ENCODE measurements around the gene IL18R1.

DNA sequence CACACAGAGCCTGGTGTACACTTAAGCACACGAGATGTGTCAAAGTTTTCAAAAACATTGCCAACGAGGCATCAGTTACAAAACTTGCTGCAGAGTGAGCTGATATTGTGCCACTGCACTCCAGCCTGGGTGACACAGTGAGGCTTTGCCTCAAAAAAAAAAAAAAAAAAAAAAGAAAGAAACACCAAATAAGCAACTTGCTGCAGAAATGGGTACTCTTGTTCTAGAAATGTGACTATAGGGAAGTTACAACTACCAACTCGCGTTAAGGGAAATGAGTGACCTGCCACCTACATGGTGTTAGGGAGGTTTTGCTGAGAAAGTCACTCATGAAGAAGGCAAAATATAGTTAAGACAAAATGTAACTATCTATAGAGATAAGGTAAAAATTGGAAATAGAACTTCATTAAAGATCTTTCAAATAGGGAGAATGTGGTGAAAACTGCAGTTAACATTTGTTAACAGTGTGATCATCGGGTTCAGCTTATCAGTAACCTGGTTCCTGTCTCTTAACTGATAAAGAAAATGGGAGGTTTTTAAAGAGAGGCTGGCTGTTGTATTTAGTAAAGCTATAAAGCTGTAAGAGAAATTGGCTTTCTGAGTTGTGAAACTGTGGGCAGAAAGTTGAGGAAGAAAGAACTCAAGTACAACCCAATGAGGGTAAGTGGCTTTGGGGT, 44.5 kb upstream of the IL18R1 start, which contains the start of gene IL1RL1:
- no peak for TF ChIP-seq POLR2A (IDR thresholded peaks at IDR 0.05)
- TF ChIP-seq CTCF (IDR thresholded peaks at IDR 0.05), result no peak
- TF ChIP-seq POLR2AphosphoS5 (IDR thresholded peaks at IDR 0.05), result no peak
